Measurements from ENCODE around the gene SERPINA12. TPM values are rescaled to one million over a fixed set of nuclear protein-coding genes. Genes with fewer than 3 reads are reported as not detected.
"Not testable (repeated sequence)": the region's sequence is repeated elsewhere in the genome, so short reads cannot be mapped to it uniquely, and the experiment has no call there.

The SERPINA12 gene
- total and polyA plus RNA-seq, 4 donors: 0.28 TPM; not detected in 3

GRCh38 chr14:94510481-94510880 lies 1.2 kb upstream of the SERPINA12 start:
- 85% methylated on average over 2 of the region's 2 CpGs for WGBS
- H3K9ac ChIP-seq (ENCODE audit: low read depth in 1 of 2, low read length in 2 of 2); H3K9me3 ChIP-seq (ENCODE audit: control insufficient read depth in 4 of 4, low read length in 3 of 4); H3K27me3 ChIP-seq (ENCODE audit: control insufficient read depth in 4 of 4, insufficient read depth in 4 of 4, low read length in 3 of 4); H3K36me3 ChIP-seq (ENCODE audit: control insufficient read depth in 4 of 4, insufficient read depth in 3 of 4, low read depth in 1 of 4, low read length in 3 of 4); H3K4me3 ChIP-seq (ENCODE audit: low read depth in 1 of 3, low read length in 3 of 3); H3K27ac ChIP-seq (ENCODE audit: low read depth in 1 of 2, low read length in 2 of 2); DNase-seq (ENCODE audit: low spot score); H3K4me1 ChIP-seq (ENCODE audit: control insufficient read depth in 4 of 4, insufficient read depth in 4 of 4, low read length in 3 of 4): not testable (repeated sequence)

GRCh38 chr14:94505641-94506040 lies 3.6 kb downstream of the SERPINA12 start:
- 95% methylated on average over 8 of the region's 8 CpGs for WGBS

GRCh38 chr14:94505206-94505605 lies 4.1 kb downstream of the SERPINA12 start:
- no peak for DNase-seq (ENCODE audit: low spot score)
- Histone ChIP-seq H3K4me1 (ENCODE audit: control insufficient read depth in 4 of 4, insufficient read depth in 4 of 4, low read length in 3 of 4) (peaks cover 6 to 30% (median 19%) of the 10 kb centered on the region in 4 donors), H3K9me3 (ENCODE audit: control insufficient read depth in 4 of 4, low read length in 3 of 4) (no peaks in the 10 kb centered on the region), H3K36me3 (ENCODE audit: control insufficient read depth in 4 of 4, insufficient read depth in 3 of 4, low read depth in 1 of 4, low read length in 3 of 4) (no peaks in the 10 kb centered on the region), H3K4me3 (ENCODE audit: low read depth in 1 of 3, low read length in 3 of 3) (no peak overlapping the region), H3K27me3 (ENCODE audit: control insufficient read depth in 4 of 4, insufficient read depth in 4 of 4, low read length in 3 of 4) (no peaks in the 10 kb centered on the region), H3K9ac (ENCODE audit: low read depth in 1 of 2, low read length in 2 of 2) (no peak overlapping the region), H3K27ac (ENCODE audit: low read depth in 1 of 2, low read length in 2 of 2) (no peak overlapping the region)
- WGBS: 93% methylated on average over 4 of the region's 4 CpGs
- TF ChIP-seq EGR1 (IDR thresholded peaks at IDR 0.05; ENCODE audit: low read depth in 2 of 2) (no peak), JUND (IDR thresholded peaks at IDR 0.05) (no peak), MAX (IDR thresholded peaks at IDR 0.05) (no peak), ATF3 (IDR thresholded peaks at IDR 0.05) (no peak), HNF4G (IDR thresholded peaks at IDR 0.05) (no peak), REST (IDR thresholded peaks at IDR 0.05) (no peak), YY1 (IDR thresholded peaks at IDR 0.05) (no peak), ZBTB33 (IDR thresholded peaks at IDR 0.05) (no peak), CTCF (IDR thresholded peaks at IDR 0.05; ENCODE audit: low read depth, low read length, missing input control) (no peak), SP1 (IDR thresholded peaks at IDR 0.05) (no peak), RXRA (IDR thresholded peaks at IDR 0.05) (no peak), NR2F2 (IDR thresholded peaks at IDR 0.05) (no peak), TAF1 (conservative IDR thresholded peaks at IDR 0.05) (no peak), HNF4A (conservative IDR thresholded peaks at IDR 0.05) (no peak), FOXA1 (IDR thresholded peaks at IDR 0.05) (no peak), GABPA (IDR thresholded peaks at IDR 0.05 in 1 of 2, conservative IDR thresholded peaks at IDR 0.05 in 1 of 2) (no peak)

More at GRCh38 chr14:94505641-94506040, 3.6 kb downstream of the SERPINA12 start:
- Histone ChIP-seq H3K27ac (ENCODE audit: low read depth in 1 of 2, low read length in 2 of 2) (no peak overlapping the region), H3K9me3 (ENCODE audit: control insufficient read depth in 4 of 4, low read length in 3 of 4) (no peaks in the 10 kb centered on the region), H3K27me3 (ENCODE audit: control insufficient read depth in 4 of 4, insufficient read depth in 4 of 4, low read length in 3 of 4) (no peaks in the 10 kb centered on the region), H3K9ac (ENCODE audit: low read depth in 1 of 2, low read length in 2 of 2) (no peak overlapping the region), H3K4me1 (ENCODE audit: control insufficient read depth in 4 of 4, insufficient read depth in 4 of 4, low read length in 3 of 4) (peaks cover 6 to 25% (median 15%) of the 10 kb centered on the region in 4 donors), H3K4me3 (ENCODE audit: low read depth in 1 of 3, low read length in 3 of 3) (no peak overlapping the region), H3K36me3 (ENCODE audit: control insufficient read depth in 4 of 4, insufficient read depth in 3 of 4, low read depth in 1 of 4, low read length in 3 of 4) (no peaks in the 10 kb centered on the region)
- DNase-seq (ENCODE audit: low spot score): no peak
- TF ChIP-seq ATF3 (IDR thresholded peaks at IDR 0.05) (no peak), GABPA (IDR thresholded peaks at IDR 0.05 in 1 of 2, conservative IDR thresholded peaks at IDR 0.05 in 1 of 2) (no peak)
